HepG2 (cell line): ENCODE results near the gene CFAP90. TPM values are rescaled to one million over a fixed set of nuclear protein-coding genes. Genes with fewer than 3 reads are reported as not detected.

Experiments used
- CEBPZ ChIP-seq: IDR thresholded peaks from 2 replicates; pipeline ENCODE4 v1.6.1; 2012; ENCODE audit warnings: low read length, improper control_type of control experiment
- CSRNP2 ChIP-seq: sonication (generic); formaldehyde crosslinking; conservative IDR thresholded peaks from 2 replicates; pipeline ENCODE4 v1.8.0; 2022; ENCODE audit warnings: low read depth, missing genetic modification reagents
- HHEX ChIP-seq: IDR thresholded peaks from 2 replicates; pipeline ENCODE4 v1.6.1; 2016; ENCODE audit warnings: control low read depth
- IRX3 ChIP-seq: sonication (generic); formaldehyde crosslinking; IDR thresholded peaks from 2 replicates; pipeline ENCODE4 v1.8.1; 2023; ENCODE audit warnings: mild to moderate bottlenecking, low read depth, missing genetic modification reagents, borderline replicate concordance
- SIN3A ChIP-seq: IDR thresholded peaks from 2 replicates; pipeline ENCODE4 v1.6.1; 2011; ENCODE audit warnings: low read depth, mild to moderate bottlenecking, control low read depth, low read length, borderline replicate concordance
- SKI ChIP-seq: fragments of 450-650 bp; IDR thresholded peaks from one replicate; pipeline ENCODE4 v1.6.1; 2018; ENCODE audit warnings: mild to moderate bottlenecking; ENCODE audit not compliant: partially characterized antibody
- ZNF30 ChIP-seq: sonication (generic); formaldehyde crosslinking; IDR thresholded peaks from 2 replicates; pipeline ENCODE4 v1.5.0; 2020; ENCODE audit warnings: mild to moderate bottlenecking, missing genetic modification reagents
- ZNF414 ChIP-seq: sonication (generic); formaldehyde crosslinking; IDR thresholded peaks from 2 replicates; pipeline ENCODE4 v1.5.0; 2020; ENCODE audit warnings: missing genetic modification reagents
- ZNF597 ChIP-seq: sonication (generic); formaldehyde crosslinking; IDR thresholded peaks from 2 replicates; pipeline ENCODE4 v1.5.0; 2020; ENCODE audit warnings: missing genetic modification reagents
- ZNF615 ChIP-seq: sonication (generic); formaldehyde crosslinking; IDR thresholded peaks from 2 replicates; pipeline ENCODE4 v1.5.0; 2020; ENCODE audit warnings: mild to moderate bottlenecking, missing genetic modification reagents, borderline replicate concordance
- ZNF619 ChIP-seq: sonication (generic); formaldehyde crosslinking; IDR thresholded peaks from 2 replicates; pipeline ENCODE4 v1.4.0; 2020; ENCODE audit warnings: mild to moderate bottlenecking, missing genetic modification reagents
- polyA plus RNA-seq, 8 experiments: library from polyadenylated mRNA; depleted of rRNA in 3 of 8; stranded (reverse) in 7 of 8; unstranded in 1 of 8; fragments of >200 nt; fragmentation: Illumina TruSeq in 4 of 8; extraction: Trizol in 4 of 8; gene quantifications; 2 replicates each; pipeline versions ENCODE4 v1.2.1 to v1.2.3, GENCODE V29; 2011 to 2016; ENCODE audit warnings: low read depth in 4 of 8, missing spikeins in 1 of 8, mixed read lengths in 1 of 8; ENCODE audit not compliant: insufficient read depth in 1 of 8
- total RNA-seq, 5 experiments: library from RNA; depleted of rRNA; stranded (reverse); fragments of >200 nt; fragmentation: Illumina TruSeq; extraction: Trizol; gene quantifications; 2 replicates each; pipeline ENCODE4 v1.2.3, GENCODE V29; 2016; ENCODE audit warnings: low read depth in 1 of 5
- TF ChIP-seq, protein P1 (sequence below), 2 experiments: fragments of 450-650 bp in 1 of 2; sonication (generic) in 1 of 2; formaldehyde crosslinking in 1 of 2; IDR thresholded peaks; 2 replicates each; pipeline versions ENCODE4 v1.6.1 to v1.8.0; 2016 to 2022; ENCODE audit warnings: antibody characterized with exemption in 1 of 2, mild to moderate bottlenecking in 1 of 2, missing genetic modification reagents in 1 of 2

CFAP90 gene
- total and polyA plus RNA-seq, 2 of the 13 experiments (the other 11 are each of a cell fraction or from before 2014, with no cell fraction given): 0.11 TPM; not detected in 1

DNA sequence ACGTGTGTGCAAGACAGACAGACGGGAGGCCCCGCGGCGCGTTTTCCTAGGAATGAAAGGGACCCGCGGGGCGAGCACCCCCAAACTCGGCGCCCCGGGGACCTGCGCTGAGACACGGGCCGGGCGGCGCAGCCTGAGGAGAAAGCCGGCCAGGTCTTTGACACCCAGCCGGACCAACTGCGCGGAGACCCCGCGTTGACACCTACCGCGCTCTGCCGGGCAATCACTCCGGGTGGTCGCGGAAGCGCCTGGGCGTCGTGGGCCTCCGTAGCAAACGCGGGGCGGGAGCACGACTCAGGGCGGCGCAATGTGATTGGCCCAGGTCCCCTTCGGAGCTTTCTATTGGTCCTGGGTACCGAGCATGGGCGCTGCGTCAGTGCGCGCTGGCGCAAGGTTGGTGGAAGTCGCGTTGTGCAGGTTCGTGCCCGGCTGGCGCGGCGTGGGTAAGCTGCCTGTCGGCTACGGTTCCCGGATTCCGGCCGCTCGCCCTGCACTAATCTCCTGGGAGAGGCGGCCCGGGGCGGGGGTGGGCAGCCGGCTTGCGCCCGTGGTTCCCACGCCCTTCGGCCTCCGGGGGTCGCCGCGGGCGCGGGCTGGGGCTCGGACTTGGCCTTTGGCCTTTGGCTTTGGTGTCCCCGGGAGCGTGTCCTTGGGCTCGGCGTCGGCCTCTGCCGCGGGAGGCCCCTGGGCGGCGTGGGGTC, 18.0 kb upstream of the CFAP90 start, which contains the start of the genes FASTKD3 and MTRR (continued):
- TF ChIP-seq CEBPZ (no peak), ZNF30 (CRISPR knock-in tag) (0 out of 2 replicates have a peak, but pooled peaks have one; percentile 42), ZNF615 (CRISPR knock-in tag) (no peak), HHEX (CRISPR knock-in tag) (no peak), CSRNP2 (CRISPR knock-in tag) (no peak), ZNF619 (no peak), IRX3 (CRISPR knock-in tag) (no peak), SIN3A (peak; percentile 83; the same call in 1 of the 2 replicates), SKI (no peak), ZNF597 (CRISPR knock-in tag) (no peak), ZNF414 (CRISPR knock-in tag) (no peak)
- TF ChIP-seq, protein P1, sequence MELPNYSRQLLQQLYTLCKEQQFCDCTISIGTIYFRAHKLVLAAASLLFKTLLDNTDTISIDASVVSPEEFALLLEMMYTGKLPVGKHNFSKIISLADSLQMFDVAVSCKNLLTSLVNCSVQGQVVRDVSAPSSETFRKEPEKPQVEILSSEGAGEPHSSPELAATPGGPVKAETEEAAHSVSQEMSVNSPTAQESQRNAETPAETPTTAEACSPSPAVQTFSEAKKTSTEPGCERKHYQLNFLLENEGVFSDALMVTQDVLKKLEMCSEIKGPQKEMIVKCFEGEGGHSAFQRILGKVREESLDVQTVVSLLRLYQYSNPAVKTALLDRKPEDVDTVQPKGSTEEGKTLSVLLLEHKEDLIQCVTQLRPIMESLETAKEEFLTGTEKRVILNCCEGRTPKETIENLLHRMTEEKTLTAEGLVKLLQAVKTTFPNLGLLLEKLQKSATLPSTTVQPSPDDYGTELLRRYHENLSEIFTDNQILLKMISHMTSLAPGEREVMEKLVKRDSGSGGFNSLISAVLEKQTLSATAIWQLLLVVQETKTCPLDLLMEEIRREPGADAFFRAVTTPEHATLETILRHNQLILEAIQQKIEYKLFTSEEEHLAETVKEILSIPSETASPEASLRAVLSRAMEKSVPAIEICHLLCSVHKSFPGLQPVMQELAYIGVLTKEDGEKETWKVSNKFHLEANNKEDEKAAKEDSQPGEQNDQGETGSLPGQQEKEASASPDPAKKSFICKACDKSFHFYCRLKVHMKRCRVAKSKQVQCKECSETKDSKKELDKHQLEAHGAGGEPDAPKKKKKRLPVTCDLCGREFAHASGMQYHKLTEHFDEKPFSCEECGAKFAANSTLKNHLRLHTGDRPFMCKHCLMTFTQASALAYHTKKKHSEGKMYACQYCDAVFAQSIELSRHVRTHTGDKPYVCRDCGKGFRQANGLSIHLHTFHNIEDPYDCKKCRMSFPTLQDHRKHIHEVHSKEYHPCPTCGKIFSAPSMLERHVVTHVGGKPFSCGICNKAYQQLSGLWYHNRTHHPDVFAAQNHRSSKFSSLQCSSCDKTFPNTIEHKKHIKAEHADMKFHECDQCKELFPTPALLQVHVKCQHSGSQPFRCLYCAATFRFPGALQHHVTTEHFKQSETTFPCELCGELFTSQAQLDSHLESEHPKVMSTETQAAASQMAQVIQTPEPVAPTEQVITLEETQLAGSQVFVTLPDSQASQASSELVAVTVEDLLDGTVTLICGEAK (IDR thresholded peaks at IDR 0.05): no peak
- TF ChIP-seq, protein P1 (CRISPR knock-in tag; IDR thresholded peaks at IDR 0.05): peak; percentile 60
